Esophagus squamous epithelium (tissue), 4 donors: ENCODE results near the gene DDR2.

Experiments used
- CTCF ChIP-seq, 6 experiments: fragments of 450-650 bp in 4 of 6; fragments of 200-600 bp in 2 of 6; sonication (generic) in 2 of 6; IDR thresholded peaks; one replicate each; pipeline ENCODE4 v1.5.1; 2016 to 2019; ENCODE audit warnings: antibody characterized with exemption in 6 of 6, mild to moderate bottlenecking in 4 of 6, moderate library complexity in 4 of 6
- POLR2A ChIP-seq, 4 donors: fragments of 450-650 bp; IDR thresholded peaks; one replicate each; pipeline ENCODE4 v1.6.1; 2017; ENCODE audit warnings: antibody characterized with exemption in 4 of 4, mild to moderate bottlenecking in 4 of 4, moderate library complexity in 3 of 4

GRCh38 chr1:162627662-162628296, 4.5 kb upstream of the DDR2 start:
- TF ChIP-seq POLR2A (IDR thresholded peaks at IDR 0.05) (no peak), CTCF (IDR thresholded peaks at IDR 0.05) (peak in 3 of 6 experiments; percentile 18 to 39 (median 26))
